ENCODE results near the gene BPIFB2. TPM values are rescaled to one million over a fixed set of nuclear protein-coding genes. Genes with fewer than 3 reads are reported as not detected.

BPIFB2 gene
- polyA plus RNA-seq, 1 of the 3 experiments (the other 2 are of a cell fraction): not detected

DNA sequence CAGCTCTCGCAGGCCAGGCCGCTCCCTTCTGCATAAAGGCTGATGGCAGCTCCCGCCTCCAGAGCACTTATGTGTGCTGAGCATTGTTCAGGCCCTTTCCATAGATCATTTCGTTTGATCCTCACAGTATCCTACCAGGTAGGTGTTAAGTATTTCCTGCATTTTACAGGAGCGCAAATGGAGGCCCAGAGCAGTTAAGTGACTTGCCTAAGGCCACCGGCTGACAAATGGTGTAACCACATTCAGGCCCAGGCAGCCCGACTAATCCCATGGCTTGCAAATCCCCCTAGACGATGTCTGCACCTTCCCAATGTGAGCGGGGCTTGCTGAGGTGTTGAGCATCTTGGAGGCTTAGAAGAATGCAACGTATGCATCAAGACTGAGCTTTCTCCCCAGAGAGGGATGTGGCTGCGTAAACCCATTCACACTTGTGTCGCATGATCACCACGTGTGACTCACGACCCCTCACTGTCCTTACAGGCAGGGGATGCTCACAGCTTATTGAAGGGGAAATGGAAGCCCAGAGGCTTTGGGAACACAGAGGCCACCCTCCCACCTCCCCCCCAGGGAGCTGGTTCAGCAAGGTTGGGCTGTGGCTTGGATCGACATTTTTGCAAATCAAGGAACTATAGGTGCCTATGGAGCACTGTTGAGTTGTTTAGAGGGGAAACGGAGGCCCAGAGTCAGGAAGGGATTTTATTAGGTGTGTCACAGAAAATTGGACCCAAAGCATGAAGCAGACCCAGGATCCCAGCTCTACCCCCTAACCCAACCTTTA is 7.0 kb downstream of the BPIFB2 start (continued):
- TF ChIP-seq, protein P1, sequence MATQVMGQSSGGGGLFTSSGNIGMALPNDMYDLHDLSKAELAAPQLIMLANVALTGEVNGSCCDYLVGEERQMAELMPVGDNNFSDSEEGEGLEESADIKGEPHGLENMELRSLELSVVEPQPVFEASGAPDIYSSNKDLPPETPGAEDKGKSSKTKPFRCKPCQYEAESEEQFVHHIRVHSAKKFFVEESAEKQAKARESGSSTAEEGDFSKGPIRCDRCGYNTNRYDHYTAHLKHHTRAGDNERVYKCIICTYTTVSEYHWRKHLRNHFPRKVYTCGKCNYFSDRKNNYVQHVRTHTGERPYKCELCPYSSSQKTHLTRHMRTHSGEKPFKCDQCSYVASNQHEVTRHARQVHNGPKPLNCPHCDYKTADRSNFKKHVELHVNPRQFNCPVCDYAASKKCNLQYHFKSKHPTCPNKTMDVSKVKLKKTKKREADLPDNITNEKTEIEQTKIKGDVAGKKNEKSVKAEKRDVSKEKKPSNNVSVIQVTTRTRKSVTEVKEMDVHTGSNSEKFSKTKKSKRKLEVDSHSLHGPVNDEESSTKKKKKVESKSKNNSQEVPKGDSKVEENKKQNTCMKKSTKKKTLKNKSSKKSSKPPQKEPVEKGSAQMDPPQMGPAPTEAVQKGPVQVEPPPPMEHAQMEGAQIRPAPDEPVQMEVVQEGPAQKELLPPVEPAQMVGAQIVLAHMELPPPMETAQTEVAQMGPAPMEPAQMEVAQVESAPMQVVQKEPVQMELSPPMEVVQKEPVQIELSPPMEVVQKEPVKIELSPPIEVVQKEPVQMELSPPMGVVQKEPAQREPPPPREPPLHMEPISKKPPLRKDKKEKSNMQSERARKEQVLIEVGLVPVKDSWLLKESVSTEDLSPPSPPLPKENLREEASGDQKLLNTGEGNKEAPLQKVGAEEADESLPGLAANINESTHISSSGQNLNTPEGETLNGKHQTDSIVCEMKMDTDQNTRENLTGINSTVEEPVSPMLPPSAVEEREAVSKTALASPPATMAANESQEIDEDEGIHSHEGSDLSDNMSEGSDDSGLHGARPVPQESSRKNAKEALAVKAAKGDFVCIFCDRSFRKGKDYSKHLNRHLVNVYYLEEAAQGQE (IDR thresholded peaks at IDR 0.05; ENCODE audit: low read depth, low read length): no peak
- no peak for TF ChIP-seq MEF2A (IDR thresholded peaks at IDR 0.05; ENCODE audit: borderline replicate concordance, low read depth)

DNA sequence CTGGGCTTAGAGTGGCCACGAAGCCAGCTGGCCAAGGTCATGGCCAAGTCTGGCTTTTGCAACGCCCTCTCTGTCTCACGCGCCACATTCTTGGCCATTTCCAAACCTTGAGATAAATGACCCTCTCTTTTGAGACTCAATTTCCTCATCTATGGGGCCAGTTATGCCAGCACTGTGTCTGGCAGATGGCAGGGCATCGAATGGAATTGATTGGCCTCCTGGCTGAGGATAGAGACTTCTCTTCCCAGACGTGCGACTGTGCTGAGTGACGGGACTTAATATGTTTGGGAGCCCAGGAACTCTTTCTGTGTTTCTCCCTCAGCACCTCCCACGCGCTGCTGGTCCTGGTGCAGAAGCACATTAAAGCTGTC is 7.6 kb downstream of the BPIFB2 start:
- POLR2A ChIA-PET: no interaction called here
- CTCF ChIA-PET: interaction anchor here (0.9 to 1.5 kb wide), 3 partner anchors 10 to 19 kb away, joined by 3 read pairs; partner anchors contain the start of gene SUN5
- Histone ChIP-seq H3K4me1 (ENCODE audit: control insufficient read depth in 1 of 2, insufficient read depth in 2 of 2, low read depth in 1 of 2, low read length in 1 of 2) (no peaks in the 10 kb centered on the region), H4K20me1 (ENCODE audit: insufficient read depth) (no peaks in the 10 kb centered on the region), H3F3A (replicated peaks; ENCODE audit: insufficient read depth) (no peaks in the 10 kb centered on the region), H3K27ac (ENCODE audit: low read depth in 2 of 2, low read length in 1 of 2) (no peak overlapping the region), H3K4me3 (ENCODE audit: low read depth in 2 of 2, low read length in 1 of 2) (no peak overlapping the region), H3K27me3 (ENCODE audit: insufficient read depth) (peaks cover 59% of the 10 kb centered on the region), H3K36me3 (replicated peaks in 1 of 2; ENCODE audit: control insufficient read depth in 1 of 2, insufficient read depth in 2 of 2, low read length in 1 of 2) (no peaks in the 10 kb centered on the region), H3K9me3 (no peaks in the 10 kb centered on the region), H3K9me2 (no peaks in the 10 kb centered on the region), H3K4me2 (no peak overlapping the region), H3K79me2 (ENCODE audit: insufficient read depth) (no peaks in the 10 kb centered on the region), H2AFZ (ENCODE audit: low read depth) (no peak overlapping the region), H3K9ac (no peak overlapping the region)
- no peak for TF ChIP-seq SIN3A (IDR thresholded peaks at IDR 0.05; ENCODE audit: borderline replicate concordance, low read depth, low read length)
- TF ChIP-seq ELF1 (IDR thresholded peaks at IDR 0.05): no peak
- TF ChIP-seq TAF1 (IDR thresholded peaks at IDR 0.05; ENCODE audit: borderline replicate concordance, low read depth, low read length): no peak
- DNase-seq: no peak
- 37% methylated on average over 10 of the region's 10 CpGs for WGBS (ENCODE audit: low lambda C conversion rate)

DNA sequence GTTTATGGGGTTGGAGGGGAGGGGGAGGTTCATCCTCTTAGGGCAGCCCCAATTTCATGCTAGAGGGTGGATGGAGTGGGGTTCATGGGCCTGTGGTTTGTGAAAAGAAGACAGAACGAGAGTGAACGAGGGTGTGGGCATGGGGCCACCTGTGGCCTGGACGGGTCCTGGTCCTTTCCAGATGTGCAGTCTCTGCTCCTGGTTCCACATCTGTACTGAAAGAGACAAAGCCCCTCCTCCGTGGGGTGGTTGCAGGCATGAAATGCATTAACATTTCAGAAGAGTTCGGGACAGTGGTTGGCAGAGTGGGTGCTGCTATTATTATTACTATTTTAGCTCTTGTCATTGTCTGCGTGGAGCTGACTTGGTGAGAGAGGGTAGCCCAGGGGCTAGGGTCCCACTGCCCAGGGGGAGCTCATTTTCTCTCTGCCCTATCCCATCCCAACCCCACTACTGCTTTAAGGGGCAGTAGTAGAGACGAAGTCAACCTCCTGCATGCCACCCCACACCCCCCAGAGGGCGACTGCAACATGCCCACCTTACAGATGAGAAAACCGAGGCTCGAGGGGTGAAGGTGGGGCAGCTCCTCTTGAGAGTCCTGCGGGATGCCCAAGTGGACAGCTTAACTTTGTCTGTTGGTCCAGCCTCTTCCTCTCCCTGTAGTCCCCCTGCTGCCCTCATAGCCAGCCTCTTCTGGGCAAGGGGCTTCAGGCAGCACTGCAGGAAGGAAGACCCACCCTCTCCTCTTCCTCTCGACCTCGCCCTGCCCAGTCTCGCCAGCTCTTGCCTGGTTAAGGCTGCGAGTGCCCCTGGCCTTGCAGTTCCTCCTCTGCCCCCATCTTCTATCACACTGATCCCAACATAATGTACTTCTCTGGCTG is 8.4 kb downstream of the BPIFB2 start:
- POLR2A ChIA-PET: no interaction called here
- no peak for TF ChIP-seq MXI1 (IDR thresholded peaks at IDR 0.05; ENCODE audit: low read depth, low read length)
- no peak for TF ChIP-seq GABPA (IDR thresholded peaks at IDR 0.05; ENCODE audit: low read depth)
- TF ChIP-seq, protein P2, sequence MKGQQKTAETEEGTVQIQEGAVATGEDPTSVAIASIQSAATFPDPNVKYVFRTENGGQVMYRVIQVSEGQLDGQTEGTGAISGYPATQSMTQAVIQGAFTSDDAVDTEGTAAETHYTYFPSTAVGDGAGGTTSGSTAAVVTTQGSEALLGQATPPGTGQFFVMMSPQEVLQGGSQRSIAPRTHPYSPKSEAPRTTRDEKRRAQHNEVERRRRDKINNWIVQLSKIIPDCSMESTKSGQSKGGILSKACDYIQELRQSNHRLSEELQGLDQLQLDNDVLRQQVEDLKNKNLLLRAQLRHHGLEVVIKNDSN (IDR thresholded peaks at IDR 0.05; ENCODE audit: borderline replicate concordance, low read depth): no peak
- TF ChIP-seq TEAD4 (IDR thresholded peaks at IDR 0.05; ENCODE audit: borderline replicate concordance, insufficient read depth): no peak
- TF ChIP-seq, protein P3, sequence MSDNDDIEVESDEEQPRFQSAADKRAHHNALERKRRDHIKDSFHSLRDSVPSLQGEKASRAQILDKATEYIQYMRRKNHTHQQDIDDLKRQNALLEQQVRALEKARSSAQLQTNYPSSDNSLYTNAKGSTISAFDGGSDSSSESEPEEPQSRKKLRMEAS (IDR thresholded peaks at IDR 0.05; ENCODE audit: low read depth): no peak
- TF ChIP-seq RXRA (IDR thresholded peaks at IDR 0.05; ENCODE audit: borderline replicate concordance, low read depth): no peak
- TF ChIP-seq FOXM1 (IDR thresholded peaks at IDR 0.05; ENCODE audit: low read depth): no peak
- no peak for TF ChIP-seq MEF2A (IDR thresholded peaks at IDR 0.05; ENCODE audit: borderline replicate concordance, low read depth)
- TF ChIP-seq, protein P4, sequence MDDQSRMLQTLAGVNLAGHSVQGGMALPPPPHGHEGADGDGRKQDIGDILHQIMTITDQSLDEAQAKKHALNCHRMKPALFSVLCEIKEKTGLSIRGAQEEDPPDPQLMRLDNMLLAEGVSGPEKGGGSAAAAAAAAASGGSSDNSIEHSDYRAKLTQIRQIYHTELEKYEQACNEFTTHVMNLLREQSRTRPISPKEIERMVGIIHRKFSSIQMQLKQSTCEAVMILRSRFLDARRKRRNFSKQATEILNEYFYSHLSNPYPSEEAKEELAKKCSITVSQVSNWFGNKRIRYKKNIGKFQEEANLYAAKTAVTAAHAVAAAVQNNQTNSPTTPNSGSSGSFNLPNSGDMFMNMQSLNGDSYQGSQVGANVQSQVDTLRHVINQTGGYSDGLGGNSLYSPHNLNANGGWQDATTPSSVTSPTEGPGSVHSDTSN (IDR thresholded peaks at IDR 0.05): no peak
- no peak for TF ChIP-seq SMC3 (IDR thresholded peaks at IDR 0.05; ENCODE audit: low read depth, low read length)
- no peak for TF ChIP-seq RCOR1 (IDR thresholded peaks at IDR 0.05; ENCODE audit: low read length)
- no peak for TF ChIP-seq GATA2 (CRISPR knock-in tag; IDR thresholded peaks at IDR 0.05)
- no peak for TF ChIP-seq SIN3A (IDR thresholded peaks at IDR 0.05; ENCODE audit: borderline replicate concordance, low read depth, low read length)
- no peak for TF ChIP-seq NFIC (IDR thresholded peaks at IDR 0.05; ENCODE audit: borderline replicate concordance)
- TF ChIP-seq EZH2phosphoT487 (IDR thresholded peaks at IDR 0.05; ENCODE audit: borderline replicate concordance, low read depth): no peak

More for the DNA sequence above, 8.4 kb downstream of the BPIFB2 start:
- Histone ChIP-seq H3K9ac (no peak overlapping the region), H3K4me1 (ENCODE audit: control insufficient read depth in 1 of 2, insufficient read depth in 2 of 2, low read depth in 1 of 2, low read length in 1 of 2) (no peaks in the 10 kb centered on the region), H2AFZ (ENCODE audit: low read depth) (no peak overlapping the region), H3K4me2 (no peak overlapping the region), H3K9me2 (no peaks in the 10 kb centered on the region), H3K27ac (ENCODE audit: low read depth in 2 of 2, low read length in 1 of 2) (no peak overlapping the region), H3F3A (replicated peaks; ENCODE audit: insufficient read depth) (no peaks in the 10 kb centered on the region), H3K9me3 (no peaks in the 10 kb centered on the region), H3K79me2 (ENCODE audit: insufficient read depth) (no peaks in the 10 kb centered on the region), H3K27me3 (ENCODE audit: insufficient read depth) (peaks cover 64% of the 10 kb centered on the region), H3K36me3 (replicated peaks in 1 of 2; ENCODE audit: control insufficient read depth in 1 of 2, insufficient read depth in 2 of 2, low read length in 1 of 2) (no peaks in the 10 kb centered on the region), H3K4me3 (ENCODE audit: low read depth in 2 of 2, low read length in 1 of 2) (no peak overlapping the region), H4K20me1 (ENCODE audit: insufficient read depth) (no peaks in the 10 kb centered on the region)
- WGBS (ENCODE audit: low lambda C conversion rate): 1% methylated on average over 15 of the region's 15 CpGs
- DNase-seq: no peak
- CTCF ChIA-PET: interaction anchor here (1.0 to 1.5 kb wide), 2 partner anchors 11 to 71 kb away, joined by 3 to 5 read pairs; no protein-coding TSS in a partner anchor

Data from SK-N-SH (cell line).